ENCODE measurements around the gene GZMA.

DNA sequence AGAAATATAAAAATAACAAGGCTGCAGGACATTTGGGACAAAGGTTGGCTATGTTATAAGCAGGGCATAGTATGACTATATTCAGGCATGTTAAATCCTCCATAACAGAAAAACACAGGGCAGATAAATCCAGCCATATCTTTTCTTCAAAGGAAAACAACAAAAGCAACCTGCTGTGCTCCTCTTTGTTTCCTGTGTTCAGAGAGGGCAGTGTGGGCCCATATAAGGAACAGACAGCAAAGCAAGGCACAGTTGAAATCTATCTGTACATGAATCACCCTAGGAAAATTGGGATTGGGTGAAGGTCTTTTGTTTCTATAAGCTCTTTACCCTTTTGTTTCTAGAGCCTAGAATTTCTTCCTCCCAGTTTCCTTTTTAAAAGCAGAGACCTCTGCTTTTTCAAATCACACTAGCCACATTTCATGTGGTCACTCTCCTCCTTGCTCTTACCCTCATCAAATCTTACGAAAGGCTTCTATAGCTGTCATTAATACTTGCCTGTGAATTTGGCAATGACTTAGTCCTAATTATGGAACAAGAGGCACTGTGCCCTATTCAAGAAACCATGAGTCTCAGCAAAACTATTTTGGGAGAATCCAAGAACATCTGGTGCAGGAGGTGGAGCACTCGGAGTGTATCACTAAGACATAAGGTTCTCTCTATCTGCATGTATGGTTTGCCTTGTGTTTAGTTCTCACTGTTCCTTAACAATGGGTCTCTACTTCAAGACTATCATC, 1.8 kb downstream of the GZMA start:
- TF ChIP-seq CTCF (IDR thresholded peaks at IDR 0.05): no peak
- no peak for TF ChIP-seq POLR2A (IDR thresholded peaks at IDR 0.05)

All from testis (tissue), 2 donors.